H1 (cell line): ENCODE measurements around the gene CRELD1. TPM values are rescaled to one million over a fixed set of nuclear protein-coding genes. Genes with fewer than 3 reads are reported as not detected.

ENCODE experiments used
- CTCF ChIA-PET: fragments of 300-600 bp; sonication (Branson Sonifier 250); formaldehyde crosslinking; loops from one replicate; lab custom pipeline; 2021; ENCODE audit not compliant: partially characterized antibody; lab: Charles Lee
- POLR2A ChIA-PET: fragments of 300-600 bp; sonication (Branson Sonifier 250); formaldehyde crosslinking; loops from one replicate; lab custom pipeline; 2021; ENCODE audit warnings: inconsistent platforms; ENCODE audit not compliant: partially characterized antibody; lab: Charles Lee
- DNase-seq, 2 experiments: peaks; one replicate each; pipeline versions ENCODE4 v3.0.0 to v3.0.0-alpha.2; 2010 to 2022; ENCODE audit warnings: low spot score in 2 of 2, low read depth in 1 of 2, mixed read lengths in 1 of 2
- FAIRE-seq: peaks from 2 replicates; lab custom pipeline; 2011; peaks lifted over from hg19 to GRCh38; lab: Jason Lieb, UNC
- H2AFZ ChIP-seq: 2 replicates; pipeline ENCODE4 v1.8.1; 2012; ENCODE audit warnings: low read length, inconsistent platforms
- H2AK5ac ChIP-seq: 2 replicates; pipeline ENCODE4 v1.6.1; 2013; ENCODE audit warnings: low read depth, low read length
- H2BK120ac ChIP-seq: replicated peaks from 2 replicates; pipeline ENCODE3; 2013; ENCODE audit warnings: low read depth, low read length, inconsistent platforms
- H2BK12ac ChIP-seq: 2 replicates; pipeline ENCODE4 v1.6.1; 2013; ENCODE audit warnings: low read depth, low read length
- H2BK15ac ChIP-seq: 2 replicates; pipeline ENCODE4 v1.6.1; 2013; ENCODE audit warnings: low read length
- H2BK20ac ChIP-seq: 2 replicates; pipeline ENCODE4 v1.6.1; 2013; ENCODE audit warnings: low read length
- H2BK5ac ChIP-seq: 2 replicates; pipeline ENCODE4 v1.6.1; 2013; ENCODE audit warnings: low read depth, low read length
- H3K14ac ChIP-seq: 2 replicates; pipeline ENCODE4 v1.6.1; 2013; ENCODE audit warnings: inconsistent platforms; ENCODE audit not compliant: insufficient read length
- H3K18ac ChIP-seq: 2 replicates; pipeline ENCODE4 v1.6.1; 2013; ENCODE audit warnings: low read length; ENCODE audit errors: extremely low read depth
- H3K23ac ChIP-seq: 2 replicates; pipeline ENCODE4 v1.6.1; 2013; ENCODE audit warnings: inconsistent platforms; ENCODE audit not compliant: insufficient read length
- H3K23me2 ChIP-seq: 2 replicates; pipeline ENCODE4 v1.6.1; 2013; ENCODE audit warnings: low read depth, low read length
- H3K27ac ChIP-seq: 2 replicates; pipeline ENCODE4 v1.6.1; 2011; ENCODE audit warnings: low read depth, low read length, inconsistent platforms
- H3K27me3 ChIP-seq, 4 experiments: replicated peaks in 1 of 4; 1 replicate in 1 of 4; 2 replicates in 3 of 4; pipeline versions ENCODE4 v1.6.1 to v1.8.1; 2011 to 2013; ENCODE audit warnings: low read length in 3 of 4, mild to moderate bottlenecking in 3 of 4, inconsistent platforms in 2 of 4, mixed read lengths in 2 of 4, moderate library complexity in 1 of 4; ENCODE audit not compliant: control insufficient read depth in 3 of 4, insufficient read depth in 3 of 4; ENCODE audit errors: extremely low read depth in 1 of 4
- H3K36me3 ChIP-seq, 4 experiments: 2 replicates each; pipeline versions ENCODE4 v1.6.1 to v1.8.1; 2011 to 2013; ENCODE audit warnings: mild to moderate bottlenecking in 4 of 4, low read length in 3 of 4, moderate library complexity in 2 of 4, control low read depth in 1 of 4, inconsistent platforms in 1 of 4; ENCODE audit not compliant: insufficient read depth in 4 of 4, control insufficient read depth in 2 of 4
- H3K4ac ChIP-seq: replicated peaks from 2 replicates; pipeline ENCODE3; 2013; ENCODE audit warnings: low read length, low read depth, mixed read lengths, inconsistent platforms; ENCODE audit not compliant: insufficient read length
- H3K4me1 ChIP-seq, 4 experiments: replicated peaks in 1 of 4; 1 replicate in 1 of 4; 2 replicates in 3 of 4; pipeline versions ENCODE4 v1.6.1 to v1.8.1; 2011 to 2013; ENCODE audit warnings: low read length in 3 of 4, inconsistent platforms in 2 of 4, mixed read lengths in 1 of 4; ENCODE audit not compliant: insufficient read depth in 4 of 4, control insufficient read depth in 3 of 4
- H3K4me2 ChIP-seq, 2 experiments: 2 replicates each; pipeline versions ENCODE4 v1.6.1 to v1.8.1; 2011 to 2013; ENCODE audit warnings: low read depth in 2 of 2, low read length in 2 of 2, control low read depth in 1 of 2, inconsistent platforms in 1 of 2, mild to moderate bottlenecking in 1 of 2; ENCODE audit not compliant: insufficient read depth in 1 of 2
- H3K4me3 ChIP-seq, 4 experiments: fragments of 200-600, 300-600 bp in 1 of 4; sonication (generic), shearing (Covaris generic), sonication (Bioruptor Twin) in 1 of 4; 2 replicates each; pipeline versions ENCODE4 v1.5.1 to v1.8.1; 2011 to 2016; ENCODE audit warnings: low read length in 4 of 4, low read depth in 3 of 4, control low read depth in 2 of 4, inconsistent platforms in 2 of 4, mild to moderate bottlenecking in 2 of 4, mixed read lengths in 1 of 4, moderate library complexity in 1 of 4; ENCODE audit not compliant: insufficient read depth in 2 of 4; ENCODE audit errors: extremely low read depth in 1 of 4
- H3K56ac ChIP-seq: replicated peaks from 2 replicates; pipeline ENCODE3; 2013; ENCODE audit warnings: low read depth, mild to moderate bottlenecking, mixed read lengths, low read length, inconsistent platforms; ENCODE audit not compliant: insufficient read length
- H3K79me1 ChIP-seq: 2 replicates; pipeline ENCODE4 v1.6.1; 2013; ENCODE audit warnings: low read depth, low read length, control low read depth
- H3K79me2 ChIP-seq, 2 experiments: 2 replicates each; pipeline versions ENCODE4 v1.6.1 to v1.8.1; 2012 to 2013; ENCODE audit warnings: low read length in 2 of 2, mild to moderate bottlenecking in 2 of 2, inconsistent platforms in 1 of 2; ENCODE audit not compliant: insufficient read depth in 2 of 2, control insufficient read depth in 1 of 2
- H3K9ac ChIP-seq, 4 experiments: replicated peaks in 1 of 4; 1 replicate in 1 of 4; 2 replicates in 3 of 4; pipeline versions ENCODE4 v1.6.1 to v1.8.1; 2011 to 2013; ENCODE audit warnings: low read depth in 3 of 4, low read length in 3 of 4, control low read depth in 2 of 4, mild to moderate bottlenecking in 2 of 4, moderate library complexity in 2 of 4, inconsistent platforms in 1 of 4; ENCODE audit errors: extremely low read depth in 1 of 4
- H3K9me3 ChIP-seq, 2 experiments: 2 replicates each; pipeline versions ENCODE4 v1.6.1 to v1.8.1; 2012 to 2013; ENCODE audit warnings: mild to moderate bottlenecking in 2 of 2, moderate library complexity in 2 of 2, control low read depth in 1 of 2, inconsistent platforms in 1 of 2, low read depth in 1 of 2, low read length in 1 of 2, mixed read lengths in 1 of 2; ENCODE audit not compliant: insufficient read depth in 2 of 2
- H4K20me1 ChIP-seq, 2 experiments: replicated peaks in 1 of 2; 2 replicates each; pipeline versions ENCODE3 to v1.8.1; 2011 to 2013; ENCODE audit warnings: inconsistent platforms in 2 of 2, low read length in 2 of 2, mild to moderate bottlenecking in 1 of 2; ENCODE audit not compliant: insufficient read depth in 2 of 2, control insufficient read depth in 1 of 2
- H4K5ac ChIP-seq: 2 replicates; pipeline ENCODE4 v1.6.1; 2013; ENCODE audit warnings: low read length, low read depth, mixed read lengths, inconsistent platforms; ENCODE audit not compliant: insufficient read length
- H4K8ac ChIP-seq: 2 replicates; pipeline ENCODE4 v1.8.0; 2013; ENCODE audit warnings: mild to moderate bottlenecking, moderate library complexity, low read length, inconsistent platforms; ENCODE audit not compliant: insufficient read depth; ENCODE audit errors: extremely low read depth
- H4K91ac ChIP-seq: replicated peaks from 2 replicates; pipeline ENCODE3; 2013; ENCODE audit warnings: low read length, mixed read lengths, inconsistent platforms; ENCODE audit not compliant: insufficient read length
- BCL11A ChIP-seq, 2 experiments: IDR thresholded peaks; one replicate each; pipeline ENCODE4 v1.6.1; 2011; ENCODE audit warnings: low read depth in 2 of 2, low read length in 2 of 2, mild to moderate bottlenecking in 2 of 2
- BRCA1 ChIP-seq: IDR thresholded peaks from 2 replicates; pipeline ENCODE4 v1.6.1; 2012; ENCODE audit warnings: low read depth, low read length, improper control_type of control experiment
- CBX8 ChIP-seq: fragments of 300-800, 300-1000 bp; sonication (generic); IDR thresholded peaks from 2 replicates; pipeline ENCODE4 v1.7.1; 2016; ENCODE audit warnings: low read depth, low read length, borderline replicate concordance
- CREB1 ChIP-seq: IDR thresholded peaks from 2 replicates; pipeline ENCODE4 v1.6.1; 2012; ENCODE audit warnings: inconsistent platforms
- CTBP2 ChIP-seq: IDR thresholded peaks from 2 replicates; pipeline ENCODE4 v1.7.0; 2011; ENCODE audit warnings: borderline replicate concordance, mild to moderate bottlenecking, moderate library complexity, mixed read lengths, low read length; ENCODE audit not compliant: insufficient read depth, insufficient read length
- EGR1 ChIP-seq: IDR thresholded peaks from 2 replicates; pipeline ENCODE4 v1.6.1; 2011; ENCODE audit warnings: low read depth, low read length, borderline replicate concordance
- EZH2 ChIP-seq: fragments of 200-600 bp; sonication (generic); IDR thresholded peaks from 2 replicates; pipeline ENCODE4 v1.7.1; 2012; ENCODE audit warnings: low read depth, mild to moderate bottlenecking, moderate library complexity, low read length, inconsistent platforms; ENCODE audit not compliant: severe bottlenecking
- GTF2F1 ChIP-seq: IDR thresholded peaks from 2 replicates; pipeline ENCODE4 v1.6.1; 2012; ENCODE audit warnings: low read depth, low read length, improper control_type of control experiment, borderline replicate concordance
- HDAC2 ChIP-seq, 2 experiments: fragments of 300-600 bp in 1 of 2; sonication (generic) in 1 of 2; IDR thresholded peaks; 2 replicates each; pipeline ENCODE4 v1.6.1; 2011 to 2012; ENCODE audit warnings: low read depth in 2 of 2, low read length in 2 of 2, mild to moderate bottlenecking in 2 of 2, moderate library complexity in 2 of 2, borderline replicate concordance in 1 of 2, inconsistent platforms in 1 of 2
- JUN ChIP-seq: IDR thresholded peaks from 2 replicates; pipeline ENCODE4 v1.6.1; 2011; ENCODE audit warnings: low read depth, mild to moderate bottlenecking, improper control_type of control experiment, low read length
- SAP30 ChIP-seq: fragments of 300-600 bp; sonication (generic); IDR thresholded peaks from 2 replicates; pipeline ENCODE4 v1.7.1; 2012; ENCODE audit warnings: low read length, moderate library complexity, mild to moderate bottlenecking, inconsistent platforms; ENCODE audit not compliant: insufficient read depth, insufficient replicate concordance
- ZNF274 ChIP-seq: IDR thresholded peaks from 2 replicates; pipeline ENCODE4 v1.7.0; 2012; ENCODE audit warnings: low read length, borderline replicate concordance; ENCODE audit errors: extremely low read depth
- WGBS, 2 experiments: shearing (Covaris generic) in 1 of 2; methylation state at CpG; one replicate each; pipeline versions ENCODE4 v1.1.6 to v1.1.7; 2013 to 2015; ENCODE audit warnings: low lambda C conversion rate in 2 of 2, mixed read lengths in 2 of 2, inconsistent platforms in 1 of 2, low coverage in 1 of 2, missing lambda C conversion rate in 1 of 2; ENCODE audit not compliant: insufficient replicate concordance in 2 of 2, insufficient coverage in 1 of 2, insufficient read length in 1 of 2; ENCODE audit errors: extremely low coverage in 1 of 2, missing lambda C conversion rate in 1 of 2; 5-methylcytosine and 5-hydroxymethylcytosine counted together
- polyA plus RNA-seq, 7 experiments: library from polyadenylated mRNA; depleted of rRNA in 3 of 7; stranded (reverse) in 5 of 7; unstranded in 2 of 7; fragments of >200 nt in 5 of 7; fragments of 200-250 nt in 2 of 7; gene quantifications; 1 replicate in 5 of 7; 2 replicates in 1 of 7; 4 replicates in 1 of 7; pipeline versions ENCODE4 v1.2.1 to v1.2.3, GENCODE V29; 2011 to 2013; ENCODE audit warnings: missing spikeins in 2 of 7, mixed read lengths in 2 of 7
- total RNA-seq: library from RNA; stranded (reverse); fragmentation: NEBNext Ultra II Directional; extraction: Animal tissue kit (Norgen Biotek cat#: 25700); gene quantifications from 2 replicates; pipeline ENCODE4 v1.2.1, GENCODE V29; 2021

The CRELD1 gene
- total and polyA plus RNA-seq, 2 of the 8 experiments (the other 6 are each of a cell fraction or from before 2014, with no cell fraction given): 12.9 to 15.1 TPM

- H3K79me2 ChIP-seq: no peaks in the 10 kb centered on the region; a peak in 1 of 4 replicates
- no peak overlapping the region for H3K56ac ChIP-seq
- no peak for FAIRE-seq
- WGBS, 2 experiments: 89% methylated on average over 3 of the region's 3 CpGs; no CpG with 5 or more reads in 1 of the 2 experiments
- no peak overlapping the region for H3K4ac ChIP-seq
- no peak overlapping the region for H4K91ac ChIP-seq
- H4K8ac ChIP-seq: no peak overlapping the region
- DNase-seq: no peak
- no peak overlapping the region for H2AK5ac ChIP-seq
- no peak overlapping the region for H3K23ac ChIP-seq
- H3K14ac ChIP-seq: no peak overlapping the region
- no peak overlapping the region for H2BK120ac ChIP-seq
- H3K79me1 ChIP-seq: no peaks in the 10 kb centered on the region
- no peak overlapping the region for H3K18ac ChIP-seq
- no peak overlapping the region for H2BK12ac ChIP-seq
- peaks cover 22% of the 10 kb centered on the region; the same call in 1 of the 2 replicates for H3K23me2 ChIP-seq
- no peak overlapping the region for H3K4me2 ChIP-seq
- no peak overlapping the region for H3K9ac ChIP-seq
- no peaks in the 10 kb centered on the region for H3K9me3 ChIP-seq
- H4K20me1 ChIP-seq: peaks cover 0 to 2% of the 10 kb centered on the region in 2 experiments
- H4K5ac ChIP-seq: no peak overlapping the region
- CTCF ChIA-PET: interaction anchor here (0.6 to 5.2 kb wide), 8 partner anchors 11 to 338 kb away, joined by 3 to 86 read pairs (median 4); partner anchors contain the start of gene CRELD1
- H3K4me1 ChIP-seq: peaks cover 0 to 8% (median 7%) of the 10 kb centered on the region in 4 experiments; a peak in 5 of 7 replicates
- H2BK15ac ChIP-seq: no peak overlapping the region
- H2AFZ ChIP-seq: no peak overlapping the region
- POLR2A ChIA-PET: interaction anchor here (0.7 to 2.1 kb wide), 5 partner anchors 10 to 106 kb away, joined by 3 to 7 read pairs (median 5); partner anchors contain the start of genes CRELD1 and IL17RC
- H3K27ac ChIP-seq: no peak overlapping the region
- peaks cover 0 to 3% (median under 1%) of the 10 kb centered on the region in 4 experiments; a peak in 4 of 8 replicates for H3K36me3 ChIP-seq
- 0 out of 7 replicates have a peak, but pooled peaks cover 0 to 2% (median 0%) of the 10 kb centered on the region in 4 experiments for H3K27me3 ChIP-seq
- H2BK20ac ChIP-seq: no peak overlapping the region
- H2BK5ac ChIP-seq: no peak overlapping the region
- H3K4me3 ChIP-seq: no peak overlapping the region
- TF ChIP-seq BRCA1 (no peak), GTF2F1 (no peak), JUN (no peak), CTBP2 (no peak), HDAC2 (IDR thresholded peaks at IDR 0.05; ENCODE audit: borderline replicate concordance in 1 of 2, low read depth in 2 of 2, low read length in 2 of 2) (no peak), CREB1 (no peak), BCL11A (IDR thresholded peaks at IDR 0.05; ENCODE audit: low read depth in 2 of 2, low read length in 2 of 2) (no peak), EGR1 (no peak), CBX8 (no peak), EZH2 (no peak), ZNF274 (no peak), SAP30 (no peak)
Measured at GRCh38 chr3:9948586-9948985, 15.0 kb downstream of the CRELD1 start.
